Measurements from ENCODE around the gene PPIL1.

DNA sequence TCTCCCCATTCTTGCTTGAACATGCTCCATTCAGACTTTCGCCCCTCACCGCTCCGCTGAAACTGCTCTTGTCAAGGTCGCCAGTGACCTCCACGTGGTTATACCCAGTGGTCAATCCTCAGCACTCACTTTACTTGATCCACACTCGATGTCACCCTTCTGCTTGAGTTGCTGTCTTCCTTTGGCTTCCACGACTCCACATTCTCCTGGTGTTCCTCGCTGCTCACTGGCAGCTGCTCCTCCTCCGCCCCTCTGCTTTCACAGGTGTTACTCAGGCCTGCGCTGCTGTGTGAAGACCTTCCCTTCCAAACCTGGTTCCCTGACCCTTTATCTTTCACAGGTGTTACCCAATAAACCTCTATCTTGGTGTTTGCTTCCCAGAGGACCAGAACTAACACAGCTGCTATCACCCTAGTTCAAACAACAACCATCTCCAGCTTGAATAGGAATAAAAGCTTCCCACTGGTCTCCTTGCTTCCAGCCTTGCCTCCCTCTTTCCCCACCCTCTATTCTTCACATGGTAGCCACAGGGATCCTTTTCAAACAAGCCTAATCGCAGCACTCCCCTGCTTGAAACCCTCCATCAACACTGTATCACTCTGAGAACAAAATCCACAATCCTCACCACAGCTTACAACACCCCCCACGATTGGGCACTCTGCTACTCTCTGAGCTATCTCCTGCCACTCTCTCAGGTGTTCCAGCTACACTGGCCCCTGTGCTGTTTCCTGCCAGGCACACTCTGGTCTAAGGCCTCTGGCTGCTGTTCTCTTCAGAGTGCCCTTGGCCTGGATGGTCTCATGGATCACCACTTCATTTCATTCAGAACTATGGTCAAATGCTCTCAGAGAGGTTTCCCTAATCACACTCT, 10.7 kb downstream of the PPIL1 start:
- no peak for TF ChIP-seq CTCF (IDR thresholded peaks at IDR 0.05)
- no peak for TF ChIP-seq POLR2AphosphoS5 (IDR thresholded peaks at IDR 0.05; ENCODE audit: insufficient read depth in 1 of 2, low read depth in 1 of 2)

Measured in vagina (tissue), 2 donors.